HG03196 (cell line): ENCODE measurements around the gene IL4R.

Source experiments
- ATAC-seq: cut with Tn5 transposase; IDR thresholded peaks from one replicate; pipeline ENCODE4 v1.9.1; 2021; ENCODE audit not compliant: unreplicated experiment

IL4R gene

GRCh38 chr16:27314161-27314723 lies 468 bp downstream of the IL4R start:
- ATAC-seq, result no peak

- no peak for ATAC-seq
Measured at GRCh38 chr16:27314986-27315332, 1.2 kb downstream of the IL4R start.

- no peak for ATAC-seq
Measured at GRCh38 chr16:27315333-27316037, 1.7 kb downstream of the IL4R start.

GRCh38 chr16:27316038-27316680 lies 2.4 kb downstream of the IL4R start:
- no peak for ATAC-seq

GRCh38 chr16:27317320-27317719 lies 3.5 kb downstream of the IL4R start:
- ATAC-seq, result no peak

- no peak for ATAC-seq
Measured at GRCh38 chr16:27317738-27318391, 4.1 kb downstream of the IL4R start.

- no peak for ATAC-seq
Measured at GRCh38 chr16:27318392-27319256, 4.8 kb downstream of the IL4R start.

- no peak for ATAC-seq
Measured at GRCh38 chr16:27319257-27319965, 5.6 kb downstream of the IL4R start.

GRCh38 chr16:27320261-27321012 lies 6.7 kb downstream of the IL4R start:
- no peak for ATAC-seq

- ATAC-seq, result no peak
Measured at GRCh38 chr16:27321013-27321915, 7.5 kb downstream of the IL4R start.

- no peak for ATAC-seq
Measured at GRCh38 chr16:27322858-27323780, 9.3 kb downstream of the IL4R start.

- no peak for ATAC-seq
Measured at GRCh38 chr16:27323781-27324561, 10.2 kb downstream of the IL4R start.

GRCh38 chr16:27324851-27325301 lies 11.1 kb downstream of the IL4R start:
- ATAC-seq, result no peak

- ATAC-seq, result no peak
Measured at GRCh38 chr16:27325736-27326135, 12.0 kb downstream of the IL4R start.

- ATAC-seq, result no peak
Measured at GRCh38 chr16:27326251-27326650, 12.5 kb downstream of the IL4R start.

- ATAC-seq, result no peak
Measured at GRCh38 chr16:27326738-27327585, 13.2 kb downstream of the IL4R start.
